Keratinocyte (primary cell): ENCODE results near the gene ERICH2.

Experiments
- CTCF ChIP-seq, 3 experiments: IDR thresholded peaks in 1 of 3; conservative IDR thresholded peaks in 1 of 3; optimal IDR thresholded peaks in 1 of 3; 2 replicates in 2 of 3; 3 replicates in 1 of 3; pipeline versions ENCODE3 to v1.5.1; 2011; ENCODE audit warnings: low read length in 3 of 3, mild to moderate bottlenecking in 3 of 3, moderate library complexity in 2 of 3, control low read depth in 1 of 3, inconsistent platforms in 1 of 3; ENCODE audit not compliant: insufficient read depth in 2 of 3; ENCODE audit errors: extremely low read depth in 1 of 3
- EZH2 ChIP-seq: IDR thresholded peaks from one replicate; pipeline ENCODE4 v1.6.1; 2012; ENCODE audit warnings: inconsistent platforms, mild to moderate bottlenecking, low read length, moderate library complexity

GRCh38 chr2:170820757-170821530 is 50.8 kb downstream of the ERICH2 start:
- TF ChIP-seq CTCF (optimal IDR thresholded peaks at IDR 0.05 in 1 of 3, IDR thresholded peaks at IDR 0.05 in 1 of 3, conservative IDR thresholded peaks at IDR 0.05 in 1 of 3; ENCODE audit: extremely low read depth in 1 of 3, insufficient read depth in 2 of 3, low read length in 3 of 3): no peak
- TF ChIP-seq EZH2: no peak
